ENCODE measurements around the gene CWC15. TPM values are rescaled to one million over a fixed set of nuclear protein-coding genes. Genes with fewer than 3 reads are reported as not detected.

Gene CWC15
- total and polyA plus RNA-seq, 2 of the 13 experiments (the other 11 are each of a cell fraction or from before 2014, with no cell fraction given), result 27.6 to 61.2 TPM

GRCh38 chr11:94973099-94973968 lies at the start of gene CWC15, which contains the start of gene KDM4D (continued):
- peak; percentile 55 for TF ChIP-seq PATZ1 (CRISPR knock-in tag; IDR thresholded peaks at IDR 0.05)
- no peak for TF ChIP-seq GATAD2A (CRISPR knock-in tag; IDR thresholded peaks at IDR 0.05)
- no peak for TF ChIP-seq MAFG (CRISPR knock-in tag; IDR thresholded peaks at IDR 0.05)
- TF ChIP-seq ATF2 (CRISPR knock-in tag; IDR thresholded peaks at IDR 0.05), result peak; percentile 73; the same call in 1 of the 2 replicates
- TF ChIP-seq RFXAP (CRISPR knock-in tag; IDR thresholded peaks at IDR 0.05; ENCODE audit: borderline replicate concordance), result peak; percentile 68; the same call in 1 of the 2 replicates
- no peak for TF ChIP-seq BCL6 (CRISPR knock-in tag; IDR thresholded peaks at IDR 0.05)
- TF ChIP-seq NONO (IDR thresholded peaks at IDR 0.05), result no peak
- peak; percentile 53 for TF ChIP-seq NONO (CRISPR knock-in tag; conservative IDR thresholded peaks at IDR 0.05)
- peak; percentile 78 for TF ChIP-seq ZNF501 (CRISPR knock-in tag; IDR thresholded peaks at IDR 0.05)
- TF ChIP-seq TEAD3 (CRISPR knock-in tag; optimal IDR thresholded peaks at IDR 0.05; ENCODE audit: borderline replicate concordance), result peak; percentile 49
- TF ChIP-seq MXD4 (CRISPR knock-in tag; IDR thresholded peaks at IDR 0.05), result 0 out of 2 replicates have a peak, but pooled peaks have one; percentile 42
- TF ChIP-seq ZNF691 (CRISPR knock-in tag; IDR thresholded peaks at IDR 0.05; ENCODE audit: borderline replicate concordance, low read depth), result peak; percentile 27; the same call in 1 of the 2 replicates
- no peak for TF ChIP-seq SMC3 (IDR thresholded peaks at IDR 0.05; ENCODE audit: low read length)
- TF ChIP-seq NR2F2 (IDR thresholded peaks at IDR 0.05; ENCODE audit: borderline replicate concordance, low read depth), result 0 out of 2 replicates have a peak, but pooled peaks have one; percentile 19
- 0 out of 2 replicates have a peak, but pooled peaks have one; percentile 21 for TF ChIP-seq KLF6 (CRISPR knock-in tag; IDR thresholded peaks at IDR 0.05)
- TF ChIP-seq CBX5 (CRISPR knock-in tag; IDR thresholded peaks at IDR 0.05; ENCODE audit: borderline replicate concordance), result peak; percentile 59; the same call in 1 of the 2 replicates
- TF ChIP-seq ZNF34 (CRISPR knock-in tag; IDR thresholded peaks at IDR 0.05; ENCODE audit: borderline replicate concordance), result no peak
- no peak for TF ChIP-seq ZBTB21 (CRISPR knock-in tag; IDR thresholded peaks at IDR 0.05)
- no peak for TF ChIP-seq MED13 (CRISPR knock-in tag; IDR thresholded peaks at IDR 0.05)
- TF ChIP-seq NR1H2 (CRISPR knock-in tag; IDR thresholded peaks at IDR 0.05; ENCODE audit: borderline replicate concordance, low read depth), result no peak
- no peak for TF ChIP-seq ATM (IDR thresholded peaks at IDR 0.05; ENCODE audit: borderline replicate concordance)
- peak; percentile 60; the same call in 1 of the 2 replicates for TF ChIP-seq UBTF (CRISPR knock-in tag; IDR thresholded peaks at IDR 0.05)
- 0 out of 2 replicates have a peak, but pooled peaks have one; percentile 71 for TF ChIP-seq ZNF674 (CRISPR knock-in tag; IDR thresholded peaks at IDR 0.05; ENCODE audit: low read depth)
- no peak for TF ChIP-seq ZNF234 (CRISPR knock-in tag; conservative IDR thresholded peaks at IDR 0.05)
